MCF 10A (cell line): ENCODE results near the gene RFX5. TPM values are rescaled to one million over a fixed set of nuclear protein-coding genes. Genes with fewer than 3 reads are reported as not detected.
"Not testable (repeated sequence)": the region's sequence is repeated elsewhere in the genome, so short reads cannot be mapped to it uniquely, and the experiment has no call there.

Source experiments
- BruUV-seq: library from RNA; stranded (reverse); fragments of 400-500 nt; replicated peaks from 2 replicates; lab custom pipeline; 2021; lab: Mats Ljungman, UMichigan
- CTCF ChIA-PET: fragments of 300-600 bp; sonication (Branson Sonifier 250); formaldehyde crosslinking; extraction: SDS; loops from one replicate; lab custom pipeline; 2021; ENCODE audit warnings: antibody characterized with exemption, inconsistent platforms; lab: Yijun Ruan, JAX
- POLR2A ChIA-PET: fragments of 300-600, 350-650 bp; sonication (Branson Sonifier 250); formaldehyde crosslinking; extraction: SDS; loops from one replicate; lab custom pipeline; 2020; ENCODE audit warnings: antibody characterized with exemption, inconsistent platforms; lab: Yijun Ruan, JAX
- DNase-seq: peaks from one replicate; pipeline ENCODE4 v3.0.0-alpha.2; 2018; ENCODE audit not compliant: unreplicated experiment
- H3K27ac Mint-ChIP-seq: one replicate; pipeline ENCODE4 v1.8.0; 2022; ENCODE audit warnings: mild to moderate bottlenecking, low read depth, mixed read lengths; ENCODE audit not compliant: unreplicated experiment
- H3K27me3 Mint-ChIP-seq: one replicate; pipeline ENCODE4 v1.8.0; 2022; ENCODE audit warnings: mixed read lengths; ENCODE audit not compliant: insufficient read depth, unreplicated experiment
- H3K36me3 Mint-ChIP-seq: one replicate; pipeline ENCODE4 v1.8.0; 2022; ENCODE audit warnings: mild to moderate bottlenecking, moderate library complexity, mixed read lengths; ENCODE audit not compliant: insufficient read depth, unreplicated experiment
- H3K4me1 Mint-ChIP-seq: one replicate; pipeline ENCODE4 v1.8.0; 2022; ENCODE audit warnings: mixed read lengths; ENCODE audit not compliant: insufficient read depth, unreplicated experiment
- H3K4me3 Mint-ChIP-seq: one replicate; pipeline ENCODE4 v1.8.0; 2022; ENCODE audit warnings: mild to moderate bottlenecking, moderate library complexity, mixed read lengths; ENCODE audit not compliant: unreplicated experiment
- H3K9me3 Mint-ChIP-seq: one replicate; pipeline ENCODE4 v1.8.0; 2022; ENCODE audit warnings: mixed read lengths; ENCODE audit not compliant: unreplicated experiment
- CTCF ChIP-seq: fragments of 200-600 bp; IDR thresholded peaks from one replicate; pipeline ENCODE4 v1.8.0; 2022; ENCODE audit warnings: antibody characterized with exemption, mild to moderate bottlenecking; ENCODE audit not compliant: unreplicated experiment
- intact Hi-C: fragments of 100-400 bp; cut with micrococcal nuclease; formaldehyde crosslinking; loops from 2 replicates; pipeline ENCODE4 v1.14.1; 2022
- total RNA-seq: library from RNA; stranded (reverse); gene quantifications from 2 replicates; pipeline ENCODE4 v1.2.3, GENCODE V29; 2022

Gene RFX5
- total RNA-seq, 1 experiment from 2014 or later = 26.5 TPM

GRCh38 chr1:151362308-151363155 lies 15.5 kb upstream of the RFX5 start:
- no peaks in the 10 kb centered on the region for H3K4me1 Mint-ChIP-seq
- CTCF ChIA-PET = no interaction called here
- POLR2A ChIA-PET = interaction anchor here (0.5 to 0.6 kb wide), 2 partner anchors 66 to 72 kb away, joined by 3 to 4 read pairs; no protein-coding TSS in a partner anchor
- no peak overlapping the region for H3K27ac Mint-ChIP-seq
- TF ChIP-seq CTCF = no peak
- H3K27me3 Mint-ChIP-seq = no peaks in the 10 kb centered on the region
- peaks cover 28% of the 10 kb centered on the region for H3K36me3 Mint-ChIP-seq
- no TSS peak for BruUV-seq
- no peak overlapping the region for H3K4me3 Mint-ChIP-seq
- intact Hi-C loops = no loop called here
- no peak for DNase-seq
- H3K9me3 Mint-ChIP-seq = peaks cover 17% of the 10 kb centered on the region

- Mint-ChIP-seq H3K4me3 (no peak overlapping the region), H3K9me3 (peaks cover 17% of the 10 kb centered on the region), H3K4me1 (no peaks in the 10 kb centered on the region), H3K27me3 (no peaks in the 10 kb centered on the region), H3K27ac (no peak overlapping the region), H3K36me3 (peaks cover 28% of the 10 kb centered on the region)
- CTCF ChIA-PET = no interaction called here
- intact Hi-C loops = no loop called here
- BruUV-seq = no TSS peak
- DNase-seq = no peak
- no peak for TF ChIP-seq CTCF
- POLR2A ChIA-PET = interaction anchor here (1.6 kb wide), 1 partner anchor 11 kb away, joined by 3 read pairs; the partner anchor contains the start of gene SELENBP1
Measured at GRCh38 chr1:151361883-151362282, 14.8 kb upstream of the RFX5 start.

GRCh38 chr1:151356696-151357095 lies 9.6 kb upstream of the RFX5 start:
- H3K4me3 Mint-ChIP-seq = no peak overlapping the region
- no peaks in the 10 kb centered on the region for H3K27me3 Mint-ChIP-seq
- peaks cover 1% of the 10 kb centered on the region for H3K36me3 Mint-ChIP-seq
- ChIA-PET POLR2A (interaction anchor here (0.6 to 1.5 kb wide), 4 partner anchors 12 to 63 kb away, joined by 3 to 5 read pairs (median 4); partner anchors contain the start of gene SELENBP1), CTCF (interaction anchor here (0.5 to 10.5 kb wide), 3 partner anchors 18 to 117 kb away, joined by 3 to 104 read pairs (median 3); no protein-coding TSS in a partner anchor)
- intact Hi-C loops = no loop called here
- TF ChIP-seq CTCF = no peak
- H3K27ac Mint-ChIP-seq = no peak overlapping the region
- DNase-seq = no peak
- peaks cover 5% of the 10 kb centered on the region for H3K4me1 Mint-ChIP-seq
- BruUV-seq = no TSS peak
- peaks cover 3% of the 10 kb centered on the region for H3K9me3 Mint-ChIP-seq

GRCh38 chr1:151352021-151352718 lies 5.1 kb upstream of the RFX5 start:
- no peak overlapping the region for H3K4me3 Mint-ChIP-seq
- peaks cover 14% of the 10 kb centered on the region for H3K4me1 Mint-ChIP-seq
- no peaks in the 10 kb centered on the region for H3K9me3 Mint-ChIP-seq
- DNase-seq = peak; percentile 97
- intact Hi-C loops = no loop called here
- TF ChIP-seq CTCF = no peak
- no peaks in the 10 kb centered on the region for H3K27me3 Mint-ChIP-seq
- peaks cover 5% of the 10 kb centered on the region for H3K36me3 Mint-ChIP-seq
- BruUV-seq = no TSS peak
- POLR2A ChIA-PET = interaction anchor here (0.6 to 3.8 kb wide), 11 partner anchors 12 to 603 kb away, joined by 3 to 30 read pairs (median 4); partner anchors contain the start of genes PI4KB, PSMB4, SELENBP1 and VPS72
- peak overlapping the region; percentile 8 for H3K27ac Mint-ChIP-seq
- CTCF ChIA-PET = interaction anchor here (0.6 to 10.5 kb wide), 10 partner anchors 14 to 484 kb away, joined by 3 to 104 read pairs (median 4); no protein-coding TSS in a partner anchor

- DNase-seq, H3K27me3 Mint-ChIP-seq, BruUV-seq, H3K4me3 Mint-ChIP-seq, H3K9me3 Mint-ChIP-seq, intact Hi-C loops, H3K27ac Mint-ChIP-seq: not testable (repeated sequence)
- Mint-ChIP-seq H3K4me1 (peaks cover 30% of the 10 kb centered on the region), H3K36me3 (peaks cover 15% of the 10 kb centered on the region)
- ChIA-PET POLR2A (interaction anchor here (0.6 to 3.0 kb wide), 5 partner anchors 15 to 103 kb away, joined by 3 to 10 read pairs (median 5); partner anchors contain the start of gene PI4KB), CTCF (interaction anchor here (0.6 to 10.5 kb wide), 3 partner anchors 12 to 190 kb away, joined by 3 to 104 read pairs (median 3); no protein-coding TSS in a partner anchor)
Measured at GRCh38 chr1:151350323-151350722, 3.3 kb upstream of the RFX5 start.
